ENCODE data around the gene GPS1.

GPS1 gene

GRCh38 chr17:82092628-82092994 lies 40.9 kb downstream of the GPS1 start:
- no peak for DNase-seq

- DNase-seq = no peak
Measured at GRCh38 chr17:82092995-82093751, 41.5 kb downstream of the GPS1 start.

GRCh38 chr17:82094931-82095776 lies 43.5 kb downstream of the GPS1 start:
- no peak for DNase-seq

- no peak for DNase-seq
Measured at GRCh38 chr17:82095777-82096708, 44.3 kb downstream of the GPS1 start.

- no peak for DNase-seq
Measured at GRCh38 chr17:82096709-82097183, 45.0 kb downstream of the GPS1 start.

GRCh38 chr17:82097184-82097918 lies 45.7 kb downstream of the GPS1 start:
- peak; percentile 74 for DNase-seq

- no peak for DNase-seq
Measured at GRCh38 chr17:82097919-82098168, 46.1 kb downstream of the GPS1 start.

- peak; percentile 96 for DNase-seq
Measured at GRCh38 chr17:82098169-82098938, 46.7 kb downstream of the GPS1 start, which contains the start of gene FASN. Gene FASN, minus strand, starts transcription at chr17:82098236. Its CDS starts 1,791 bp downstream, at chr17:82096445.

GRCh38 chr17:82098939-82099763 lies 47.5 kb downstream of the GPS1 start:
- DNase-seq = no peak

GRCh38 chr17:82100502-82101298 lies 49.0 kb downstream of the GPS1 start:
- no peak for DNase-seq

- no peak for DNase-seq
Measured at GRCh38 chr17:82101301-82101715, 49.6 kb downstream of the GPS1 start.

GRCh38 chr17:82101767-82102679 lies 50.3 kb downstream of the GPS1 start:
- no peak for DNase-seq

- DNase-seq = no peak
Measured at GRCh38 chr17:82103553-82104451, 52.1 kb downstream of the GPS1 start.

GRCh38 chr17:82104797-82105416 lies 53.2 kb downstream of the GPS1 start:
- DNase-seq = no peak

GRCh38 chr17:82105417-82105881 lies 53.8 kb downstream of the GPS1 start:
- DNase-seq = no peak

GRCh38 chr17:82105882-82106687 lies 54.4 kb downstream of the GPS1 start:
- DNase-seq = peak; percentile 79

All from OCI-M1 (cell line).